Measurements from ENCODE around the gene AURKB. TPM values are rescaled to one million over a fixed set of nuclear protein-coding genes. Genes with fewer than 3 reads are reported as not detected.
"Not testable (repeated sequence)": the region's sequence is repeated elsewhere in the genome, so short reads cannot be mapped to it uniquely, and the experiment has no call there.

The AURKB gene
- total RNA-seq (2014; rRNA removed; shearing (Covaris generic)), result 147 and 161 TPM in 2 replicates
- polyA plus RNA-seq (2015; cell fraction: cytosol; rRNA removed), result 97.2 and 104 TPM in 2 replicates
- 198 TPM in 2 replicates for polyA plus RNA-seq (2015; cell fraction: nucleus; rRNA removed)

DNA sequence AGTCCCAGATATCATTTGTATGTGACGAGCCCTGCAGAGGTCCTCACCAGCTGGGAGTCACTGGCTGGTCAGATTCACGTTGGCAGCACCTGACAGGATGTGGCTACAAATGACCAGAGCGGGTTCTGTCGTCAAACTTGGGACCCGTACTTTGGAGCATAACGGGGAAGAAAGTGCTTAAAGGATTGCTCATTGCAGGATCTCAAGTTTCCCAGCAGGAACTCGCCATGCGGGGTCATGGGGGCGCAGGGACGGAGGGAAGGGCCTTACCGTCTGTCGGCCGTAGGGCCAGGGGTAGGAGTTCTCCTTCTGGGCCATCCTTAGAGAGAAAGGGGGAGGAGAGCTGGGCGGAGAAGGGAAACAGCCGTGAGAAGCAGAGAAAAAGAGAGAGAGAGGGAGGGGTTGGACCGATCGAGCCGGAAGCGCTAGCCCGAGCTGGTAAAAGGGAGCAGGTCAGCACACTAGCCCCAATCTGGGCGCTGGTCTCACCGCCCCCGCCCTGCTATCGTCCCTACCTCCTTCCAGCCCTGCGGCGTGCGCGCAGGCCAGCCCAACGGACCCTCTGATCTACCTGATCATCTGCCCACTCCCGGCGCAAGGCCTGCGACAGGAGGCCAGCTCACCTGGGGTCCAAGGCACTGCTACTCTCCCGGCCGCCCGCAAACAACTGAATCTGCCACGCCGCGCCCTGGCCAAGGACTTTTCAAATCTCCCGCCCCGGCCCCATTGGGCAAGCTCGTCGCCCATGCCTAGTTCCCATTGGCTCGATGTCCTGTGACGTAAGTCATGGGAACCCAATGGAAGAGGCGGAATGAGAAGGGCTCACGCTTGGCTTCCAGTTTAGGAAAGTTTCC lies at the start of gene AURKB:
AURKB (minus strand) TSS at position 669 of the 854 bp plus-strand sequence; CDS start at position 318, 351 bp downstream.
- DNase-seq (ENCODE audit: low read depth), result peak; percentile 94

DNA sequence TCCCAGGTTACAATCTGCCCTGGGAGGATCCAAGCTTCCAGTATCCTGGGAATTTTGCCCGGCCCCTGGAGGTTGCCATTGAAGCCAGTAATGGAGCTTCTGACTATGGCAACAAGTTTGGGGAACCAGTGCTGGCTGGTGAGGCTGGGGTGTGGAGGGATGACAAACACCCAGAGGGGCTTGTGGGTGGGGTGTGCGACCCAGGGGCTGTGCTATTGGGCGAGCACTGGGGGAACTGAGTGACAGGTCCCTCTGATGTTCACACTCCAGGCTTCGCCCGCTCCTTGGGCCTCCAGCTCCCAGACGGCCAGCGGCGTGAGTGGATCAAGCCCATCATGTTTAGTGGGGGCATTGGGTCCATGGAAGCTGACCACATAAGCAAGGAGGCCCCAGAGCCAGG lies 47.4 kb upstream of the AURKB start:
- no peak for DNase-seq (ENCODE audit: low read depth)

DNA sequence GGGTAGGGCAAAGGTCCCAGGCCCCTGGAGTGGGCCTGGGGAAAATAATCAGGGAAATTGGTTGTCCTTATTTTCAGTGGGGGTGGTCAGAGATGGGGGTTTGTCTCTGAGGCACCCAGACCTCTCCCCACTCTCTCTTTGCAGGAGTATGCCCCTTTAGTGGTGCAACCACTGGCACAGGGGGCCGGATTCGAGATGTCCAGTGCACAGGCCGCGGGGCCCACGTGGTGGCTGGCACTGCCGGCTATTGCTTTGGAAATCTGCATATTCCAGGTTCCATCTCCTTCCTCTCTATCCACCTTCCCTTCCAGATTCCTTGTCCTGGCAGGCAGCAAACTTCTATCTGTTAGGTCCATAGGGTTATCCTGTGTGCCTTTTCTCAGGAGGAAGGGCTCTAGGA lies 46.3 kb upstream of the AURKB start:
- no peak for DNase-seq (ENCODE audit: low read depth)

DNA sequence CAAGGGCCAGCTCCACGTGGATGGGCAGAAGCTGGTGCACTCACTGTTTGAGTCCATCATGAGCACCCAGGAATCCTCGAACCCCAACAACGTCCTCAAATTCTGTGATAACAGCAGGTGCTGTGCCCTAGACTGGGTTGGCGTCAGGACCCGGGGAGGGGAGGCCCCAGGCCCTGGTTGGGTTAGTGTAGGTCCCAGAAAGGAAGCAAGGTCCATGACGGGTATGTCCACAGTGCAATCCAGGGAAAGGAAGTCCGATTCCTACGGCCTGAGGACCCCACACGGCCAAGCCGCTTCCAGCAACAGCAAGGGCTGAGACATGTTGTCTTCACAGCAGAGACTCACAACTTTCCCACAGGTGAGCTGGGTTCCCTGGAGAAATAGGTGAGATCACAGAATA lies 45.9 kb upstream of the AURKB start:
- no peak for DNase-seq (ENCODE audit: low read depth)

DNA sequence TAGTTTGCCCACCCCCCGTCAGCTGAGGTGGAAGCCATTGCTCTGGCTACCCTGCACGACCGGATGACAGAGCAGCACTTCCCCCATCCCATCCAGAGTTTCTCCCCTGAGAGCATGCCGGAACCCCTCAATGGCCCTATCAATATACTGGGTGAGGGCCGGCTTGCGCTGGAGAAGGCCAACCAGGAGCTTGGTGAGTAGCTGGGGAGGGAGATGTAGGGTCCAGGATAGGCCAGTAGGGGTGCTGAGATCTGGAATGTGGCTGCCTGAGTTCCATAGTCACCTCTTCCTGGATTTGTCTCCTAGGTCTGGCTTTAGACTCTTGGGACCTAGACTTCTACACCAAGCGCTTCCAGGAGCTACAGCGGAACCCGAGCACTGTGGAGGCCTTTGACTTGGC lies 45.1 kb upstream of the AURKB start:
- no peak for DNase-seq (ENCODE audit: low read depth)

DNA sequence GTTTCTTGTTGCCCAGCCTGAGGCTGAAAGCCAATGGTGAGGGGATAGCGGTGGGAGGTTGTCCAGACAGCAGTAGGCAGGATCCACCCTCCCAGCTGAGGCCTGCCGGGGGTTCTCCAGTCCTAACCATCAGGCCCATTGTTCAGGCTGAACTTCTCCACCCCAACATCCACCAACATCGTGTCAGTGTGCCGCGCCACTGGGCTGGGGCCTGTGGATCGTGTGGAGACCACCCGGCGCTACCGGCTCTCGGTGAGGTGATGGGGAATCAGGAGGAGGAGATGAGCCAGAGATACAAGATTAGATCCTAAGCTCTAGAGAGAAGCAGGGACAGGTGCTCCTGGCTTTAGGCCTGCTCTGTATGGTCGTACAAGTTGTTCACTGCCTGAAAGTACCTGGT lies 44.5 kb upstream of the AURKB start:
- DNase-seq (ENCODE audit: low read depth), result no peak

DNA sequence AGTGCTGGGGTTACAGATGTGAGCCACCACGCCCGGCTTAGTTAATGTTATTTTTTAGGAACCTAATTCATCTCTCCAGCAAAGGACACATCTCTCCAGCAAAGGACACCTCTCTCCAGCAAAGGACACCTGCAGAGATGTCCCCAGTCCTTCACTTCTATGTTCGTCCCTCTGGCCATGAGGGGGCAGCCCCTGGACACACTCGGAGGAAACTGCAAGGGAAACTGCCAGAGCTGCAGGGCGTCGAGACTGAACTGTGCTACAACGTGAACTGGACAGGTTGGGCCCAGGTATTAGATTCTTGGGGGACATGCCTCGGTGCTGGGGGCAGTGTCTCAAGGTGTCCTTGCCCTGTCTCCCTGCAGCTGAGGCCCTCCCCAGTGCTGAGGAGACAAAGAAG lies 43.4 kb upstream of the AURKB start:
- DNase-seq (ENCODE audit: low read depth), result no peak

DNA sequence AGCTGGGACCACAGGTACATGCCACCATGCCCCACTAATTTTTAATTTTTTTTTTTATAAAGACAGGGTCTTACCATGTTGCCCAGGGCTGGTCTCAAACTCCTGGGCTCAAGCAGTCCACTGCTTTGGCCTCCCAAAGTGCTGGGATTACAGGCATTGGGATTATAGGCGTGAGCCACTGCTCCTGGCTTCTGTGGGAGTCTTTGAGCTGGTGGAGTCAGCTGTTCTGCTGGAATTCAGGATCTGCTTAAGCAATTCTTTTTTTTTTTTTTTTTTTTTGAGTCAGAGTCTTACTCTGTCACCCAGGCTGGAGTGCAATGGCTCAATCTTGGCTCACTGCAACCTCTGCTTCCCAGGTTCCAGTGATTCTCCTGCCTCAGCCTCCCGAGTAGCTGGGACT lies 41.0 kb upstream of the AURKB start:
- not testable (repeated sequence) for DNase-seq (ENCODE audit: low read depth)

DNA sequence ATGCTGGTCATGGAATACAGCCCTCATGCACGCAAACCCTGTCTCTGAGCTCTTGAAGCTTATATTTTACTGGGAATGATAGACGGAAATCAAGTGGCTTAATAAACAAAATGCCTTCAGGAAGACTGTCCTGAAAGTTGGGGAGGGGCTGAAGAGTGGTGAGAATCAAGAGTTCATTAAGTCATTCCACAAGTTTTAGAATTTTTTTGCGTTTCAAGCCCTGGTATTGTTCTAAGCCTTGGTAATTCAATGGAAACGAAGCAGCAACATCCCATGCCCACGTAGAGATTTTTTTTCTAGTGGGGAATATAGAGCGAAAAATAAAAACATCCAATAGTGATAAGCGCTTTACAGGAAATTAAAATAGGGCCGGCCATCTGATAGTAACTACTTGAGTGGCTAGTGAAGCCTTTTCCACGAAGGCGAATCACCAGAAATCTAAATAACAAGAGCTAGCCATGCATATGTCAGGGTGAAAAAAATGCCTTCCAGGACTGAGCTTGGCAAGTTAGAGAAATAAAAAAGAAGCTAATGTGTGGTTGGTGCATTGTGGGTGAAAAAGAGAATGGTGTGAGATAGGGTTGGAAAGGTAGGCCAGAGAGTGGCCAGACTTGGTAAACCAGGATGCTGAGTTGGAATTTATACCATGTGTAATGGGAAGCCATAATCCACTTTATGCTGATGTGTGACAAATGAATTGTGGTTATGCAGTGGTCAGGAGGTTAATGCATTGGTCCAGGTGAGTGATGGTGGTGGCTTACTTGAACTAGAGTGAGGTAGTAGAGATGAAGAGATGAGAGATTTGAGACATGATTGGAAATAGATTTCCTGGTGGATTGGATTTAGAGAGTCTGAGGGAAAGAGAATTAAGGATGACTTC lies 39.5 kb upstream of the AURKB start:
- DNase-seq (ENCODE audit: low read depth), result no peak

DNA sequence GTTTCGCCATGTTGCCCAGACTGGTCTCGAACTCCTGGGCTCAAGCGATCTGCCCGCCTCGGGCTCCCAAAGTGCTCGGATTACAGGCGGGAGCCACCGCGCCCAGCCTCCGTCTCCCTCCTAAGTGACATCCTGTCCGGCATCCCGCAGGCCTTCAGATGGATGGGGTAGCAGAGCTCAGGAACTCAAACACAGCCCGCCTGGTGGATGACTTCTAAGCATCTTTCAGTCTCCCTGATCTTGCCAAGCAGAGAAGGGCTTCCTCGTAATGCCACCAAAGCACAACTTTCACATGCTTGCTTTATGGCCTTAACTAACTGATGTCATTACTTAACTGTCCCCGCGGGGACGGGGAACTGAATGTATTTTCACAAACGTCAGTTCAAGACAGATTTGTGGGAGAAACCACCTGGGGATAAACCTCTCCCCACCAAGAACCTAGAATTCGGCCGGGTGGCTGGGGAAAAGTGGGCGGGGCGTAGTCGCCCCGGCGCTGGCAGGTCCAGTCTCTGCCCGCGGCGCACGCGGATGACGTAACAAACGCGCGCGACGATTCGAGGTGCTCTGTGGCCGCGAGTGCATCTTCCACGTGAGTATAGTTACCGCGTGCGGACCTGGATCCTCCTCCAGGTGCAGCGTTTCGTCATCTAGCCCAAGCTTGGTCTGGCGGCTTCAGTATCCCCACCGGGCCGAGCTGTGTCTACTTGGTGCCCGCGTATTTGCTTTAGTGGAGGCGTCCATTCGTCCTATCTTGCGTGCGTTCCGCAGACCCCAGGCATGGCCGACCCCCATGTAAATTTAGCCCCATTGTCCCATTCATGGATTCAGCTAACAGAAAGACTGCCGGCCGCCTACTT lies 38.6 kb upstream of the AURKB start, which contains the start of gene PFAS:
PFAS (plus strand) TSS at position 539 of the 857 bp plus-strand sequence. CDS start 4,649 bp downstream, outside the sequence.
- peak; percentile 84 for DNase-seq (ENCODE audit: low read depth)

DNA sequence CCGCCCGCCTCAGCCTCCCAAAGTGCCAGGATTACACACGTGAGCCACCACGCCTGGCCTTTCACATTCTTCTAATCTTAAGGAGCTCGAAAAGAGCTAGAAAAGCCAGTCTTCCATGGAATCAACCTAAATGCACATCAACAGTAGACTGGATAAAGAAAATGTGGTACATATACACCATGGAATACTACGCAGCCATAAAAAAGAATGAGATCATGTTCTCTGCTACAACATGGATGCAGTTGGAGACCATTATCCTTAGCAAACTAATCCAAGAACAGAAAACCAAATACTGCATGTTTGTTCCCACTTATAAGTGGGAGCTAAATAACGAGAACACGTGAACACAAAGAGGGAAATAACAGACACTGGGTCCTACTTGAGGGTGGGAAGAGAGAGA lies 34.4 kb upstream of the AURKB start:
- DNase-seq (ENCODE audit: low read depth), result no peak

DNA sequence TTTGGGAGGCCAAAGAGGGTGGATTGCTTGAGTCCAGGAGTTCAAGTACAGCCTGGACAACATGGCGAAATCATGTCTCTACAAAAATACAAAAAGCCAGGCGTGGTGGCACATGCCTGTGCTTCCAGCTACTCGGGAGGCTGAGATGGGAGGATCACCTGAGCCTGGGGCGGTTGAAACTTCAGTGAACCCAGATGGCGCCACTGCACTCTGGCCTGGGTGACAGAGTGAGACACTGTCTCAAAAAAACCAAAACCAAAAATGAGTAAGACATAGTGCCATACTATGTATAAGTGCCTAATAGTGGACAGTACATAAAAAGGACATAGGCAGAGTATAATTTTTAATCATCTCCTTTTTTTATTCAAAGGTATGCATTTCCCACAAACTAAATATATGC lies 33.5 kb upstream of the AURKB start:
- no peak for DNase-seq (ENCODE audit: low read depth)

DNA sequence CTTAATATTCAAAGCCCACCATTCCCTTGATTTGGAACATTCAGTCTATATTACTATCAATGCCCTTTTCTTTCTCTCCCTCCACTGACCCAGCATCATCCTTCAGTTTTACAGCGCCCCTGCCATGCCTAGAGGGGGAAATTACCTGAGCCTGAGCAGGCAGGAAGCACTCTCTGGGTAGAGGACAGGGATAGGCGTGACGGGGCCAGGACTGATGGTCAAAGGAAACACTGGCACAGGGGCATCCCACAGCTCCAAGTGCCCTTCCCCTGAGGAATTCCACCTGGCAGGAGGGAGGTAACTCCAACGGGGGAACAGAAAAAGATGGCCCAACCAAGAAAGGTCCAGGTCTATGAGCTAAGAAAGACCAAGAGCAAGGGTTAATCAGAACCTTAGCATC lies 27.5 kb upstream of the AURKB start:
- no peak for DNase-seq (ENCODE audit: low read depth)

DNA sequence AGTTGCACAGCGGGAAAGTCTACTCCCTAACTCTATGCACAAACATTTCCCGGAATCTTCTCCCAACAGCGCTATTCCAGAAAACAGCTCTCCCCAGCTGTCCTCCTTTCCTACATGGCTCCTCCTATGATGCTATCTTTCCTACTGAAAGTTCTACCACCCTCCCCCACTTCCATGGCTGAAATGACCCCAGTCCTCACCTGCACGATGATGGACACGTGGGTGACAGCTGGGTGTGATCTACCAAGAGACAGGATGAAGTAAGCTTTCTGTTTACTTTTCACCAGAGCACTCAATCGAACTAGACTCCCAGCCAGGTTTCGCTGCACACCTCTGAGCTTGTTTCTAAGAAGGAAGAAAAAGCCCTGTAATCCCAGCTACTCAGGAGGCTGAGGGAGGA lies 26.8 kb upstream of the AURKB start:
- no peak for DNase-seq (ENCODE audit: low read depth)

DNA sequence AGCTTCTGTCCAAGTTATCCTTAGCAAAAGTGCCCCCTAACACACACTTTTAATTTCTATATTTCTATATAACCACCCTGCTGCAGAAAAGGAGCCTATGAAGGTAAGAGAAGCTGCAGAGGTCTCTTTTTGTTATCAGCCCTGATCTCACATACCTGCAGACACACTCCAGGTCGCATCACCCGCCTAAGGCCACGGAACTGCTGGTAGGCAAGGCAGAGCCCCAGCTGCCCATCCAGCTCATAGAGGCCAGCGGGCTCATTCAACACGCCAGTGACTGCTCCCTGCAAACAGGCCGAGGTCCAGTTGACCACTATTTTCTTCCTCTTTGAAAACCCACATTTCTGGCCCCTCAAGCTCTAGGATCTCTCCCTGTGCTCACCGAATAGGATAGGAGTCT lies 25.3 kb upstream of the AURKB start:
- no peak for DNase-seq (ENCODE audit: low read depth)

DNA sequence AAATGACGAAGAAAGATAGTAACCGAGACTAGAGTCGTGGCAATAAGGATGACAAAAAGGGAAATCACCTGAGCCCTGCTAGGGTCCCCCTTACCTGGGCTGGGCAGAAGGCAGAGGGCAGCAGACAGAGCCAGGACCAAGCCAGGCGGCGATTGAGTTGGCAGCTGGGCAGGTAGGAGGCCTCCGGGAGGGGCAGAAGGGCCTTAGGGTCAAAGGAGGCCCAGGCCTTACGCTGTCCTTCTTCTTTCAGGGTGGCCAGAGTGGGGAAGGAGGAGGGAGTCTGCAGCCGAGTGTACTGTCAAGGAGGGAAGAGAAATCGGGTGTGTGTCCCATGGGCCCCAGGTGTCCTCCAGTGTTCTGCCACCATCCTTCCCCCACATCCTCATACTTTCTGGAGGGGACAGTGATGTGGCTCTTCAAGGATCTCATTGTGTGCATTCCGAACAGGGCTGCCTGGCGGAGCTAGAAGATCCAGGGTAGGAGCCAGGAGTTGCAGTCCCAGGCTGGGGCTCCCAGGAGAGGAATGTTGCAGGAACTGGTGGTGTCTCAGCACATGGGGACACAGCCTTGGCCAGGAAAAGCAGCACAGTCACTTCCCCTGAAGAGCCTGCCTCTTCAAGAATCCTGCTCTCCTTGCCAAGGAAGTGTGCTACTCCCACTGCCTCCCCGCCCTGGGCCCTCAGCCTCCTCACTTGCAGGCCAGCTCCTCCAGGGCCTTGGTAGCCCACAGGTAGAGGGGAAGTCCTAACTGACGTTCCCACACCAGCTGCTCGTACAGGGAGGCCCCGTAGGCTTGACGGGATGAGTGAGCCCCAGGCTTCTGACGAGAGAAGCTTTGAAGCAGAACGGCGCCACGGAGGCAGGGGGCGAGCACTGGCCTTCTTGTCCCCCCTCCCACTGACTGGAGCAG lies 24.2 kb upstream of the AURKB start:
- no peak for DNase-seq (ENCODE audit: low read depth)

DNA sequence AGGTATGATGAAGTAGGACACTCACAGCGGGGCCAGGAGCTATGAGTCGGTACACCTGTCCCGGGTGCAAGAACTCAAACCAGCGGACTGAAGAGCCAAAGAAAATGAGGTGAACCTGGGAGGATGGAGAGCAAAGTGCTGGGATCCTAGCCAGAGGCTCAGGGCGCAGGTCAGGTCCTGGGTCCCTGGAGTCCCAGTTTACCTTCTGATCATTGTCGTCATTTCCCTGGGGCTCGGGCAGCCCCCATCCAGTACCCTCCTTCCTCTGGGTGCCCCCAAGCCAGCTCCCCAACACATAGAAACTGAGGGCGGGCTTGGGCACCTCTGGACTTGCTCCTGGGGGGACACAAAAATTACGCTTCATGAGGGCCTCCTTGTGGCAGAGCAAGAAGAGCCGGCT lies 21.3 kb upstream of the AURKB start:
- DNase-seq (ENCODE audit: low read depth), result no peak

DNA sequence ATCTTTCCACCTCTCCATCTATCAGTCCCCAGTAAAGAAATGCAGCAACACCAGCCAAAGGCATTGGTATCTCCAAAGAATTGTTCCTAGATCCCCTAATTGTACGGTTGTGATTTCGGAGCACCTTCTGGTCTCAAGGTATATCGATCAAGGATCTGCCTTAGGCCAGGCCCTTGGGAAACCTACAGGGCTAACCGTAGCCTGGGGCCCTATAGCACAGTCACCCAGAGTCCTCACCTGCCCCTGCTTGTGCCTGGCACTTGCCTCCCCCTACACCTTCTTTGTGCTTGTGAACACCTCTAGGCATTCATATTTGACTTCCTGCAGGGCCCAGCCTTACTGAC lies 16.8 kb upstream of the AURKB start:
- DNase-seq (ENCODE audit: low read depth), result no peak

DNA sequence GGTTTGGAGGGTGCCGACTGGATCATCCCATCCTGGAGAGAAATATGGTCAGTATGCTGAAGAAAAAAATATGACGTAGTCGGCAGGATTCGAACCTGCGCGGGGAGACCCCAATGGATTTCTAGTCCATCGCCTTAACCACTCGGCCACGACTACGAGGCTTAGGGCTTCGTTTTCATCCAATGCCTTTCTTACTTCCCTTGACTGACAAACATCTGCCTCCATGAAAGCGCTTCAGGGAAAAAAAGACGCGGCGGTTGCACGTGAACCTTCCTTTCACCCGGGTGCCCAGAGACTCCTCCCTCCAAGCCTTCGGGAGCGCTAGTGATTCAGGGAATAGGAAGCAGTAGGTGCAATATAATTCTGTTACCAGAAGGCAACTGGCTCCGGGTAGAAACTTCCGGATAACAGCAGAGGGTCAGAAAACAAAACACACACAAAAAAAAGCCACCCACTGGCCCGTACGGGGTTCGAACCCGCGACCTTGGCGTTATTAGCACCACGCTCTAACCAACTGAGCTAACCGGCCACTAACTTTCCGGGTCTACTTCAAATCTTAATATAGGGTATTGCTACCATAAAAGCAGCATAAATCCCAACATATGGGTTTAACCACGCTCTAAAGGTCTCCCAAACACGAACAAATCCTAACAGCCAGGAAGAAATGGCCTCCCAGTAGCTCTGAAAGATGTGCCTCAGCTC lies 16.3 kb upstream of the AURKB start:
- peak; percentile 93 for DNase-seq (ENCODE audit: low read depth)

Data from HT1080 (cell line).